HUDEP-2 (cell line): ENCODE measurements around the gene GART.
"Not testable (repeated sequence)": the region's sequence is repeated elsewhere in the genome, so short reads cannot be mapped to it uniquely, and the experiment has no call there.

Experiments used
- DNase-seq, 76 experiments: peaks; one replicate each; lab custom pipeline; 2025; ENCODE audit not compliant: unreplicated experiment in 76 of 76; lab: John Stamatoyannopoulos, UW

The GART gene

GRCh38 chr21:33478935-33479678 is 62.8 kb downstream of the GART start:
- DNase-seq = peak in 41 of 76 experiments; percentile 9 to 77 (median 49)

DNA sequence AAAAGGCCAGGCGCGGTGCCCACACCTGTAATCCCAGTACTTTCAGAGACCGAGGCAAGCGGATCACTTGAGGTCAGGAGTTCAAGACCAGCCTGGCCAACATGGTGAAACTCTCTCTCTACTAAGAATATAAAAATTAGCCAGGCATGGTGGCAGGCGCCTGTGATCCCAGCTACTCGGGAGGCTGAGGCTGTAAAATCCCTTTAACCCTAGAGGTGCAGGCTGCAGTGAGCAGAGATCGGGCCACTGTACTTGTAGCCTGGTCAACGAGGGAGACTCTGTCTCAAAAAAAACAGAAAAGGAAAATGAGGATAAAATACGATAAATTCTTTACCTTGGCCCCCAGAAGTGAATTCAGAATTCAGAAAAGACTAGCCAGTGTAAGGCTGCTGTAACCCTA is 63.7 kb downstream of the GART start:
- no peak for DNase-seq

GRCh38 chr21:33477066-33477465 is 64.9 kb downstream of the GART start:
- no peak for DNase-seq

DNA sequence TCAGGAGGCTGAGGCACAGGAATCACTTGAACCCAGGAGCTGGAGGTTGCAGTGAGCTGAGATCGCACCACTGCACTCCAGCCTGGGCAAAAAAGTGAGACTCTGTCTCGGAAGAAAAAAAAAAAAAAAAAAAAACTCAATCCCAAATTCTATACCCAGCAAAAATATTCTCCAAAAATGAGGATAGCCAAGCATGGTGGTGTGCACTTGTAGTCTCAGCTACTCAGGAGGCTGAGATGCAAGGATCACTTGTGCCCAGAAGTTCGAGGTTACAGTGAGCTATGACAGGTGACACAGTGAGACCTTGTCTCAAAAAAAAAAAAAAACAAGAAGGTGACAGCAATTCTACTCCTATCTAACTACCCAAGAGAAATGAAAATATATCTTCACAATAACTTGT is 68.6 kb downstream of the GART start:
- no peak for DNase-seq

DNA sequence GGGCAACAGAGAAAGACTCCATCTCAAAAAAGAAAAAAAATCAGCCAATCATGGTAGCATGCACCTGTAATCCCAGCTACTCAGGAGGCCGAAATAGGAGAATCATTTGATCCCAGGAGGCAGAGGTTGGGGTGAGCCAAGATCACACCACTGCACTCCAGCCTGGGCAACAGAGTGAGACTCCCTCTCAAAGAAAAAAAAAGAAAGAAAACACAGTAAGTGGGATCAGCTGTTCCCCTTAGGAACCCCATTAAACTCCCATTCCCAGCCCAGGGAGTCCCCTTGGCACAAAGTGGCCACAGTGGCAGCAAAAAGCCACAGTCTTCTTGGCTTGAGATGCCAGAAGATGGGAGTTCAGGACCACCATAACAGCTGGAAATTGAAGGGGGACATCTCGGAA is 71.2 kb downstream of the GART start:
- no peak for DNase-seq

DNA sequence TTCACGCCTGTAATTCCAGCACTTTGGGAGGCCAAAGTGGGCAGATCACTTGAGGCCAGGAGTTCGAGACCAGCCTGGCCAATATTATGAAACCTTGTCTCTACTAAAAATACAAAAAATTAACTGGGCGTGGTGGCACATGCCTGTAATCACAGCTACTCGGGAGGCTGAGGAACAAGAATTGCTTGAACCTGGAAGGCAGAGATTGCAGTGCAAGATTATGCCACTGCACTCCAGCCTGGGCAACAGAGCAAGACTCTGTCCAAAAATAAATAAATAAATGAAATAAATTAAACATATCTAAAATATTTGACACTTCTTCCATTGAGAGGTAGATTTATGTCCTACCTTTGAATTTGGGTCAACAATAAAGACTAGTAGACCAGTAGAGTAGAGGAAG is 72.7 kb downstream of the GART start:
- DNase-seq = not testable (repeated sequence)

DNA sequence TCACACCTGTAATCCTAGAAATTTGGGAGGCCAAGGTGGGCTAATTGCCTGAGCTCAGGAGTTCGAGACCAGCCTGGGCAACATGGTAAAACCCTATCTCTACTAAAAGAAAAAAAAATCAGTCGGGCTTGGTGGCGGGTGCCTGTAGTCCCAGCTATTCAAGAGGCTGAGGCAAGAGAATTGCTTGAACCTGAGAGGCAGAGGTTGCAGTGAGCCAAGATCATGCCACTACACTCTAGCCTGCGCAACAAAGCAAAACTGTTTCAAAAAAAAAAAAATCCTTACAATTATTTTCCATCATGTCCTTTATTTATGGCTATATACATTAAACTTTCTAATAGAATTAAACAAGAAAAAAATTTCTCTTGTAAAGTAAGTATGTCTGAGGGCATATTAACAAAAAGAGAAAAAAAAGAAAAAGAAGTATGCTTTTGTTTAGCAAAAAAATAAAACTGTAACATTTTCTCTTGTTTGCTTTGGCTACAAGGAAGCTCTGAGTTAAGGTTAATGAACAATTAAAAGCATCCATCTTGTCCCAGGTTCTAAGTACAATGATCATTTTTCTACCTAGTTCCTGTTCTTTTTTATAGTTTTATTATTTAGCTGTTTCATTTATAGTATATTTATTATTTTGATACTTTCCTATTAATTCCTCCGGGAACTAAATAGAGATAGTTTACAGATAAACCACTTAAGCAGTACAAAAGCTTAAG is 80.2 kb downstream of the GART start:
- DNase-seq = no peak

- DNase-seq = no peak
Measured at GRCh38 chr21:33458861-33459260, 83.1 kb downstream of the GART start.

DNA sequence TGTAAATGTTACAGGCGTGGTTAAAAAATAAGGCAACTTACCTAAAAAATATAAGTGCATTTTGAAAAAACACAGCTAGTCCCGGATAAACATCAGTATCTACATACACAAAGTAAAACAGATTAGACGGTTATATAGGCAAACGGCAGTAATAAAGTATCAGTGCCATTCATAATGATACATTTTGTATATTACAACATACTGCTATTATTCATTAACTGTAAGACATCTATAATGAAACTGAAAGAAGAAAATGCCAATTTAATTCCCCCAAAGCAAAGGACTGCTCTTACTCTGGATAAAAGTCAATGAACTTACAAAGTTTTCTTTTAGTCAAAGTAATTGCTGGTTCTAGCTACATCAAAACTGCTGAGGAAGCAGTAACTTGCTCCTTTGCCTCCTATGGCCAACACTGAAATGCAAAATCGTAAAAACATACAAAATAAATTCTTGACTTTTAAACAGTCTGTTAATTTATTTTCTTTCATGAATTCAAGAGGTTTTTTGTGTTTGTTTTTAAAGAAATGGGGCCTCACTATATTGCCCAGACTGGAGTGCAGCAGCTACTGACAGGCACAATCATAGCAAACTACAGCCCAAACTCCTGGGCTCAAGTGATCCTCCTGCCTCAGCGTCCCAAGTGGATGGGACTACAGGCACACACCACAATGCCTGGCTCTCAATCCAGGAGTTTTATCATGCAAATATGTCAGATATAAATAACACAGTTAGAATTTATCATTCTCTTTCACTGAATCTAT is 86.1 kb downstream of the GART start:
- no peak for DNase-seq
